ENCODE data around the gene BCL2L13. TPM values are rescaled to one million over a fixed set of nuclear protein-coding genes. Genes with fewer than 3 reads are reported as not detected.

The BCL2L13 gene
- total RNA-seq, 1 donor from 2014 or later, result 40.8 TPM

- intact Hi-C loops (cut with DNase I), result no loop called here
- H3K9me3 ChIP-seq, result no peaks in the 10 kb centered on the region
- TF ChIP-seq CTCF (IDR thresholded peaks at IDR 0.05), result no peak
- no peak overlapping the region for H3K27ac ChIP-seq
- no peaks in the 10 kb centered on the region for H3K27me3 ChIP-seq
- H3K4me3 ChIP-seq, result no peak overlapping the region
- ATAC-seq (no peak), DNase-seq (no peak)
- H3K4me1 ChIP-seq, result no peaks in the 10 kb centered on the region
- H3K36me3 ChIP-seq, result peaks cover 73% of the 10 kb centered on the region
Observed at GRCh38 chr22:17612057-17612456, 26.5 kb upstream of the BCL2L13 start.

- ATAC-seq, result no peak
- TF ChIP-seq CTCF (IDR thresholded peaks at IDR 0.05), result no peak
- intact Hi-C loops (cut with DNase I), result no loop called here
- no peak overlapping the region for H3K27ac ChIP-seq
- H3K4me3 ChIP-seq, result no peak overlapping the region
- H3K4me1 ChIP-seq, result no peaks in the 10 kb centered on the region
- no peaks in the 10 kb centered on the region for H3K27me3 ChIP-seq
- DNase-seq, result no peak
- no peaks in the 10 kb centered on the region for H3K9me3 ChIP-seq
- peaks cover 75% of the 10 kb centered on the region for H3K36me3 ChIP-seq
Observed at GRCh38 chr22:17613280-17613679, 25.3 kb upstream of the BCL2L13 start.

GRCh38 chr22:17627961-17628405, 10.6 kb upstream of the BCL2L13 start:
- Histone ChIP-seq H3K27me3 (no peaks in the 10 kb centered on the region), H3K4me3 (peak overlapping the region; percentile 100), H3K36me3 (peaks cover 10% of the 10 kb centered on the region), H3K4me1 (peaks cover 19% of the 10 kb centered on the region), H3K27ac (peak overlapping the region; percentile 96), H3K9me3 (no peaks in the 10 kb centered on the region)
- TF ChIP-seq CTCF (IDR thresholded peaks at IDR 0.05), result no peak
- no peak for ATAC-seq
- DNase-seq, result no peak
- intact Hi-C loops (cut with DNase I), result no loop called here

- intact Hi-C loops (cut with DNase I), result no loop called here
- Histone ChIP-seq H3K36me3 (peaks cover 7% of the 10 kb centered on the region), H3K4me1 (peaks cover 19% of the 10 kb centered on the region)
Observed at GRCh38 chr22:17628406-17629172, 10.0 kb upstream of the BCL2L13 start, which contains the start of gene ATP6V1E1. Gene ATP6V1E1 (minus strand): TSS chr22:17628749. CDS start chr22:17628635, 114 bp downstream.

GRCh38 chr22:17629173-17629489, 9.4 kb upstream of the BCL2L13 start:
- peak overlapping the region; percentile 96 for H3K27ac ChIP-seq

More at GRCh38 chr22:17628406-17629172, 10.0 kb upstream of the BCL2L13 start, which contains the start of gene ATP6V1E1:
- peak within 1 kb of the TSS; percentile 96 for H3K27ac ChIP-seq
- H3K27me3 ChIP-seq, result no peaks in the 10 kb centered on the region
- ATAC-seq, result peak; percentile 100
- TF ChIP-seq CTCF (IDR thresholded peaks at IDR 0.05), result no peak
- peak; percentile 98 for DNase-seq
- H3K9me3 ChIP-seq, result no peaks in the 10 kb centered on the region
- peak within 1 kb of the TSS; percentile 100 for H3K4me3 ChIP-seq

More at GRCh38 chr22:17629173-17629489, 9.4 kb upstream of the BCL2L13 start:
- Histone ChIP-seq H3K9me3 (no peaks in the 10 kb centered on the region), H3K27me3 (no peaks in the 10 kb centered on the region), H3K4me3 (peak overlapping the region; percentile 100), H3K4me1 (peaks cover 19% of the 10 kb centered on the region), H3K36me3 (peaks cover 7% of the 10 kb centered on the region)
- ATAC-seq (no peak), DNase-seq (no peak)
- intact Hi-C loops (cut with DNase I), result no loop called here
- no peak for TF ChIP-seq CTCF (IDR thresholded peaks at IDR 0.05)

Data from upper lobe of right lung (tissue), 1 donor.